ENCODE data around the gene PDLIM5. TPM values are rescaled to one million over a fixed set of nuclear protein-coding genes. Genes with fewer than 3 reads are reported as not detected.

PDLIM5 gene
- total RNA-seq, 6 experiments from 2014 or later = 152 to 240 (median 171) TPM

- Mint-ChIP-seq H3K27ac (peak overlapping the region; percentile 64), H3K4me3 (no peak overlapping the region; the same call in 1 of the 2 replicates), H3K9me3 (no peaks in the 10 kb centered on the region), H3K36me3 (ENCODE audit: low read depth) (peaks cover 51% of the 10 kb centered on the region), H3K27me3 (ENCODE audit: insufficient read depth) (no peaks in the 10 kb centered on the region; the same call in 1 of the 2 replicates), H3K4me1 (ENCODE audit: low read depth) (peaks cover 93% of the 10 kb centered on the region)
- no peak for DNase-seq
- TF ChIP-seq CTCF (IDR thresholded peaks at IDR 0.05) = no peak
Observed at GRCh38 chr4:94519925-94520789, 68.4 kb downstream of the PDLIM5 start.

GRCh38 chr4:94523033-94523580 is 71.4 kb downstream of the PDLIM5 start:
- peaks cover 88% of the 10 kb centered on the region for H3K4me1 Mint-ChIP-seq (ENCODE audit: low read depth)
- DNase-seq = no peak
- no peak overlapping the region for H3K4me3 Mint-ChIP-seq
- H3K27me3 Mint-ChIP-seq (ENCODE audit: insufficient read depth) = no peaks in the 10 kb centered on the region
- no peak for TF ChIP-seq CTCF (IDR thresholded peaks at IDR 0.05)
- peaks cover 55% of the 10 kb centered on the region for H3K36me3 Mint-ChIP-seq (ENCODE audit: low read depth)
- H3K27ac Mint-ChIP-seq = peak overlapping the region; percentile 57
- no peaks in the 10 kb centered on the region for H3K9me3 Mint-ChIP-seq

- no peaks in the 10 kb centered on the region for H3K27me3 Mint-ChIP-seq (ENCODE audit: insufficient read depth)
- peaks cover 56% of the 10 kb centered on the region for H3K36me3 Mint-ChIP-seq (ENCODE audit: low read depth)
- H3K4me3 Mint-ChIP-seq = no peak overlapping the region
- no peaks in the 10 kb centered on the region for H3K9me3 Mint-ChIP-seq
- no peak for TF ChIP-seq CTCF (IDR thresholded peaks at IDR 0.05)
- peaks cover 87% of the 10 kb centered on the region for H3K4me1 Mint-ChIP-seq (ENCODE audit: low read depth)
- H3K27ac Mint-ChIP-seq = 0 out of 2 replicates have a peak overlapping the region, but pooled peaks have one; percentile 10
- DNase-seq = peak; percentile 24
Observed at GRCh38 chr4:94523617-94524016, 71.9 kb downstream of the PDLIM5 start.

GRCh38 chr4:94525993-94526728 is 74.4 kb downstream of the PDLIM5 start:
- Mint-ChIP-seq H3K9me3 (no peaks in the 10 kb centered on the region), H3K27ac (peak overlapping the region; percentile 37), H3K4me1 (ENCODE audit: low read depth) (peaks cover 82% of the 10 kb centered on the region), H3K4me3 (peak overlapping the region; percentile 51), H3K36me3 (ENCODE audit: low read depth) (peaks cover 34% of the 10 kb centered on the region), H3K27me3 (ENCODE audit: insufficient read depth) (no peaks in the 10 kb centered on the region)
- DNase-seq = no peak
- TF ChIP-seq CTCF (IDR thresholded peaks at IDR 0.05) = no peak

- H3K4me3 Mint-ChIP-seq = peak overlapping the region; percentile 20; the same call in 1 of the 2 replicates
- peaks cover 29% of the 10 kb centered on the region for H3K36me3 Mint-ChIP-seq (ENCODE audit: low read depth)
- H3K9me3 Mint-ChIP-seq = no peaks in the 10 kb centered on the region
- peaks cover 84% of the 10 kb centered on the region for H3K4me1 Mint-ChIP-seq (ENCODE audit: low read depth)
- no peak for DNase-seq
- no peaks in the 10 kb centered on the region for H3K27me3 Mint-ChIP-seq (ENCODE audit: insufficient read depth)
- no peak for TF ChIP-seq CTCF (IDR thresholded peaks at IDR 0.05)
- peak overlapping the region; percentile 42; the same call in 1 of the 2 replicates for H3K27ac Mint-ChIP-seq
Observed at GRCh38 chr4:94527556-94528233, 76.0 kb downstream of the PDLIM5 start.

Measured in HFFc6 (cell line).